Measurements from ENCODE around the gene RERE.

Gene RERE

GRCh38 chr1:8651236-8651890 lies 166.1 kb downstream of the RERE start:
- no peak overlapping the region for H3K9ac ChIP-seq (ENCODE audit: low read depth, low read length)
- H3K27me3 ChIP-seq (ENCODE audit: control insufficient read depth, insufficient read depth, low read length): no peaks in the 10 kb centered on the region
- peaks cover 5% of the 10 kb centered on the region for H3K4me1 ChIP-seq (ENCODE audit: control insufficient read depth, insufficient read depth, low read length)
- no peak overlapping the region for H3K4me3 ChIP-seq (ENCODE audit: low read depth, low read length)
- H3K36me3 ChIP-seq (ENCODE audit: control insufficient read depth, insufficient read depth, low read length): peaks cover 11% of the 10 kb centered on the region
- no peaks in the 10 kb centered on the region for H3K9me3 ChIP-seq (ENCODE audit: control insufficient read depth, insufficient read depth, low read length)

- Histone ChIP-seq H3K4me3 (ENCODE audit: low read depth, low read length) (no peak overlapping the region), H3K9ac (ENCODE audit: low read depth, low read length) (no peak overlapping the region), H3K36me3 (ENCODE audit: control insufficient read depth, insufficient read depth, low read length) (peaks cover 5% of the 10 kb centered on the region), H3K27me3 (ENCODE audit: control insufficient read depth, insufficient read depth, low read length) (no peaks in the 10 kb centered on the region), H3K9me3 (ENCODE audit: control insufficient read depth, insufficient read depth, low read length) (no peaks in the 10 kb centered on the region), H3K4me1 (ENCODE audit: control insufficient read depth, insufficient read depth, low read length) (peaks cover 5% of the 10 kb centered on the region)
Measured at GRCh38 chr1:8649875-8650274, 167.6 kb downstream of the RERE start.

- Histone ChIP-seq H3K9me3 (ENCODE audit: control insufficient read depth, insufficient read depth, low read length) (no peaks in the 10 kb centered on the region), H3K9ac (ENCODE audit: low read depth, low read length) (no peak overlapping the region), H3K4me3 (ENCODE audit: low read depth, low read length) (no peak overlapping the region), H3K27me3 (ENCODE audit: control insufficient read depth, insufficient read depth, low read length) (no peaks in the 10 kb centered on the region), H3K36me3 (ENCODE audit: control insufficient read depth, insufficient read depth, low read length) (peaks cover 5% of the 10 kb centered on the region), H3K4me1 (ENCODE audit: control insufficient read depth, insufficient read depth, low read length) (peaks cover 5% of the 10 kb centered on the region)
Measured at GRCh38 chr1:8649027-8649426, 168.4 kb downstream of the RERE start.

GRCh38 chr1:8646996-8647395 lies 170.4 kb downstream of the RERE start:
- H3K4me1 ChIP-seq (ENCODE audit: control insufficient read depth, insufficient read depth, low read length): peaks cover 1% of the 10 kb centered on the region
- no peaks in the 10 kb centered on the region for H3K27me3 ChIP-seq (ENCODE audit: control insufficient read depth, insufficient read depth, low read length)
- no peak overlapping the region for H3K4me3 ChIP-seq (ENCODE audit: low read depth, low read length)
- no peak overlapping the region for H3K9ac ChIP-seq (ENCODE audit: low read depth, low read length)
- no peaks in the 10 kb centered on the region for H3K36me3 ChIP-seq (ENCODE audit: control insufficient read depth, insufficient read depth, low read length)
- H3K9me3 ChIP-seq (ENCODE audit: control insufficient read depth, insufficient read depth, low read length): no peaks in the 10 kb centered on the region

- Histone ChIP-seq H3K36me3 (ENCODE audit: control insufficient read depth, insufficient read depth, low read length) (no peaks in the 10 kb centered on the region), H3K4me3 (ENCODE audit: low read depth, low read length) (no peak overlapping the region)
Measured at GRCh38 chr1:8646189-8646588, 171.3 kb downstream of the RERE start.

GRCh38 chr1:8643542-8644536 lies 173.6 kb downstream of the RERE start:
- Histone ChIP-seq H3K9me3 (ENCODE audit: control insufficient read depth, insufficient read depth, low read length) (no peaks in the 10 kb centered on the region), H3K4me3 (ENCODE audit: low read depth, low read length) (no peak overlapping the region), H3K4me1 (ENCODE audit: control insufficient read depth, insufficient read depth, low read length) (peaks cover 8% of the 10 kb centered on the region), H3K9ac (ENCODE audit: low read depth, low read length) (no peak overlapping the region), H3K27me3 (ENCODE audit: control insufficient read depth, insufficient read depth, low read length) (no peaks in the 10 kb centered on the region), H3K36me3 (ENCODE audit: control insufficient read depth, insufficient read depth, low read length) (no peaks in the 10 kb centered on the region)

More at GRCh38 chr1:8646189-8646588, 171.3 kb downstream of the RERE start:
- Histone ChIP-seq H3K9ac (ENCODE audit: low read depth, low read length) (no peak overlapping the region), H3K9me3 (ENCODE audit: control insufficient read depth, insufficient read depth, low read length) (no peaks in the 10 kb centered on the region), H3K27me3 (ENCODE audit: control insufficient read depth, insufficient read depth, low read length) (no peaks in the 10 kb centered on the region), H3K4me1 (ENCODE audit: control insufficient read depth, insufficient read depth, low read length) (peaks cover 5% of the 10 kb centered on the region)

- H3K36me3 ChIP-seq (ENCODE audit: control insufficient read depth, insufficient read depth, low read length): no peaks in the 10 kb centered on the region
- no peak overlapping the region for H3K9ac ChIP-seq (ENCODE audit: low read depth, low read length)
- H3K9me3 ChIP-seq (ENCODE audit: control insufficient read depth, insufficient read depth, low read length): no peaks in the 10 kb centered on the region
- no peaks in the 10 kb centered on the region for H3K27me3 ChIP-seq (ENCODE audit: control insufficient read depth, insufficient read depth, low read length)
- H3K4me1 ChIP-seq (ENCODE audit: control insufficient read depth, insufficient read depth, low read length): peaks cover 8% of the 10 kb centered on the region
- no peak overlapping the region for H3K4me3 ChIP-seq (ENCODE audit: low read depth, low read length)
Measured at GRCh38 chr1:8642114-8642513, 175.3 kb downstream of the RERE start.

GRCh38 chr1:8641377-8641997 lies 176.0 kb downstream of the RERE start:
- Histone ChIP-seq H3K27me3 (ENCODE audit: control insufficient read depth, insufficient read depth, low read length) (no peaks in the 10 kb centered on the region), H3K9ac (ENCODE audit: low read depth, low read length) (no peak overlapping the region), H3K4me3 (ENCODE audit: low read depth, low read length) (no peak overlapping the region), H3K4me1 (ENCODE audit: control insufficient read depth, insufficient read depth, low read length) (peaks cover 8% of the 10 kb centered on the region), H3K36me3 (ENCODE audit: control insufficient read depth, insufficient read depth, low read length) (no peaks in the 10 kb centered on the region), H3K9me3 (ENCODE audit: control insufficient read depth, insufficient read depth, low read length) (no peaks in the 10 kb centered on the region)

GRCh38 chr1:8640950-8641349 lies 176.5 kb downstream of the RERE start:
- H3K9ac ChIP-seq (ENCODE audit: low read depth, low read length): no peak overlapping the region
- no peaks in the 10 kb centered on the region for H3K27me3 ChIP-seq (ENCODE audit: control insufficient read depth, insufficient read depth, low read length)
- H3K4me3 ChIP-seq (ENCODE audit: low read depth, low read length): no peak overlapping the region
- H3K9me3 ChIP-seq (ENCODE audit: control insufficient read depth, insufficient read depth, low read length): no peaks in the 10 kb centered on the region
- no peaks in the 10 kb centered on the region for H3K36me3 ChIP-seq (ENCODE audit: control insufficient read depth, insufficient read depth, low read length)
- peaks cover 8% of the 10 kb centered on the region for H3K4me1 ChIP-seq (ENCODE audit: control insufficient read depth, insufficient read depth, low read length)

- no peaks in the 10 kb centered on the region for H3K27me3 ChIP-seq (ENCODE audit: control insufficient read depth, insufficient read depth, low read length)
- H3K9me3 ChIP-seq (ENCODE audit: control insufficient read depth, insufficient read depth, low read length): no peaks in the 10 kb centered on the region
- no peak overlapping the region for H3K4me3 ChIP-seq (ENCODE audit: low read depth, low read length)
- no peak overlapping the region for H3K9ac ChIP-seq (ENCODE audit: low read depth, low read length)
- no peaks in the 10 kb centered on the region for H3K36me3 ChIP-seq (ENCODE audit: control insufficient read depth, insufficient read depth, low read length)
- H3K4me1 ChIP-seq (ENCODE audit: control insufficient read depth, insufficient read depth, low read length): peaks cover 8% of the 10 kb centered on the region
Measured at GRCh38 chr1:8639148-8639547, 178.3 kb downstream of the RERE start.

GRCh38 chr1:8633741-8634501 lies 183.5 kb downstream of the RERE start:
- Histone ChIP-seq H3K4me3 (ENCODE audit: low read depth, low read length) (no peak overlapping the region), H3K4me1 (ENCODE audit: control insufficient read depth, insufficient read depth, low read length) (peaks cover 10% of the 10 kb centered on the region), H3K9me3 (ENCODE audit: control insufficient read depth, insufficient read depth, low read length) (no peaks in the 10 kb centered on the region), H3K27me3 (ENCODE audit: control insufficient read depth, insufficient read depth, low read length) (no peaks in the 10 kb centered on the region), H3K9ac (ENCODE audit: low read depth, low read length) (no peak overlapping the region), H3K36me3 (ENCODE audit: control insufficient read depth, insufficient read depth, low read length) (no peaks in the 10 kb centered on the region)
